RPMI8226 (cell line): Measurements from ENCODE around the gene CACNA2D1.
"Not testable (repeated sequence)": the region's sequence is repeated elsewhere in the genome, so short reads cannot be mapped to it uniquely, and the experiment has no call there.

Experiments
- DNase-seq: peaks from one replicate; pipeline ENCODE4 v3.0.0-alpha.2; 2015

The CACNA2D1 gene

DNA sequence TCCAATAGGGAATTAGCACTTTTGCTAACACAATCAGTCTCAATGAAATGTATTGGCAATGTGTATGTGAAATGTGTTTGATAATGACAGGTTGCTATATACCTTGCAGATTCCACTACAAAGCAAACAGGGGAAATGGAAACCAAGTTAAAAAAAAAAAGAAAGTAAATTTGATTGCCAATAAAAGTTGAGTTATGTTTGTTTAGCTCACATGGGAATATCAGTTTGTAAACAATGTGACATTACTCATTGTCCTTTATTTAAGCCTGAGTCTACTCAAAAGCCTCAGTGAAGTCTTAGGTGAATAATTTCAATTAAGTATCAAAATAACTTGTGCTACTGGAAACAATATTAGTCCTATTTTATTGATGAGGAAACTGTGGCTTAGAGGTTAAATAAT lies 285.2 kb downstream of the CACNA2D1 start:
- DNase-seq: no peak

DNA sequence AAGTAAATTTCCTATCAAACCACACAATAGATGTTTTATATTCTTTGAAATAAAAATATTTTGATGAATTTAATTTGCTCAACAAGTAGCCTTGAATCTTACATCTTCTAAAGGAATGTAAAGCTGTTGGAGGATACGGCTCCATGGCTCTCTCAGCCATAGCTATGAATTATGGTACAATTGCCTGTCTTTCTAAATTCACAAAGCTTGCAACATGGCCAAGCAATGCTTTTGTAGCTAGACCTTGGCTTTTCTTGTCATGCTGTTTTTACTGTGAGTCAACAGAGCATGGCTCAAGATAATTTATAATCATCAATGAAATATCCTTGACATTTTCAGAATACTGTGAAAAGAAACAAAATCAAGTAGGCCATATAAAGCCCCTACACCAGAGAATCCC lies 286.7 kb downstream of the CACNA2D1 start:
- DNase-seq: no peak

DNA sequence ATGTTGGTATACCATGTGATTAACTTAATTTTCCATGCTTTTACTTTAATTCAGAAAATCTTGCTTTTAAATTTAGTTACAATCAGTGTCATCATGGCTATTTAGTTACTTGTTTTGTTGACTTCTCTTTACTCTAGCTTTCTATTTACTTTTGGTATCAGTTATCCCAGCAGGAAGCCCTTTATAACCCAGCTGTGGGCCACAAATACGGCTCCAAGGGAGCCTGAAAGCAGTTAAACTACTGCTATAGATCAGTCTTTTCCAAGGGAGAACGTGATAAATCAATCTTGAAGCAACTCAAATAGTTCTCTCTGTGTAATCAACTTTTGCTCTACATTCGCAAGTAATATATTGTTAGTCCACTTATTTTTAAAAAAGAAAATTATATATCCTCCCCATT lies 287.4 kb downstream of the CACNA2D1 start:
- no peak for DNase-seq

DNA sequence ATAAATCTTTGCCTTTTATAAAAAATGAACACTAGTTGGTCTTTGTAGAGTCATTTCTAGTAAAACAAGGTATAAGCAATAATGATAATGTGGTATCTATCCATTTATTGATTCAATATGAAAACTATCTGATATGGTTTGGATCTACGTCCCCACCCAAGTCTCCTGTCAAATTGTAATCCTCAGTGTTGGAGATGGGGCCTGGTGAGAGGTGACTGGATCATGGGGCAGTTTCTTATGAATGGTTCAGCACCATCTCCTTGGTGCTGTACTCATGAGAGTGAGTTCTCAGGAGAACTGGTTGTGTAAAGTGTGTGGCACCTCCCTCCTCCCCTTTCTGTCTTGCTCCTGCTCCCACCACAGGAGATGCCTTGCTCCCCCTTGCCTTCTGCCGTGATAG lies 288.8 kb downstream of the CACNA2D1 start:
- no peak for DNase-seq

DNA sequence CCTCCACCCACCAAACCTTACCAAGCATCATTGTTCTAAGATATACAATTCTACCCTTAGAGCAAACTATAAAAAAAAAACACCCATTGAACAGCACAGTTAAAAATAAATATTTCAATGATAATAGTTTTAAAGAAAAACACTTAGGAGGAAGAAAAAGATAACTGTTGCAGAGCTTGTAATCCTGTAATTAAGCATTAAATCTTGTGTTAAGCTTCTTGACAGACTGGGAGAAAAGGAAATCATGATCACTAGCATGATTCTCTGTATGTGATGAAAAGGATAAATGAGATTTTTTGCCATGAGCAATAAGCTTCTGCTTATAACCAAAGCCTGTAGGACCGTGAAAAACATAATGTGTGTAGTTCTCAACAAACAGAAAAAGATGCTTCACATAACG lies 289.8 kb downstream of the CACNA2D1 start:
- DNase-seq: no peak

DNA sequence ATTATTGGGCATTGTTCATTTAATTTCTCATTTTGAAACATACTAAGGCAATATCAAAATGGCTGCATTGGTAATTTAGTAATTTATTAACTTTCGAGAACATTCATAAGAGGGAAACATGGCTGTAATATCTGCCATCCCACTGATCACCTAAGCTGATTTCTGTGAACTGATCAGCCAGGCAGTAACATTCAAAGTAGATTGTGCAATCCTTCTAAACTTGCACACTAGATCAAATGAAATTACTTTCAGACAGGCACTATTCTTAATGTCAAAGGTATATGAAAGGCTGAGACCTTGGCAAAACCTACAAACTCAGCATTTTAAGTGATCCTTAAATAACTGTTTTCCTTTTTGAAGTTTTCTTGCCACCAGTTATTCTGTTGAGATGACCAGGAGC lies 290.7 kb downstream of the CACNA2D1 start:
- no peak for DNase-seq

DNA sequence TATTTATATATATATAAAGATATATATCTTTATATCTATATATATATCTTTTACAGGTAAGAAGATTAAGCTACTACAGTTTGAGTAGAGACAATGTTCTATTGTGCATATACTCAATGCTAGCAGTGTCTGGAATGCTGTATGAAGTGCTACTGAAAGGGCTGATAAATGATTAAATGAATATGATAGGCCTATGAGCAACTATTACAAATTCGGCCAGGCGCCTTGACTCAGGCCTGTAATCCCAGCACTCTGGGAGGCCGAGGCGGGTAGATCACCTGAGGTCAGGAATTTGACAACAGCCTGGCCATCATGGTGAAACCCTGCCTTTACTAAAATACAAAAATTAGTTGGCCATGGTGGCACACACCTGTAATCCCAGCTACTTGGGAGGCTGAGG lies 297.1 kb downstream of the CACNA2D1 start:
- DNase-seq: no peak

DNA sequence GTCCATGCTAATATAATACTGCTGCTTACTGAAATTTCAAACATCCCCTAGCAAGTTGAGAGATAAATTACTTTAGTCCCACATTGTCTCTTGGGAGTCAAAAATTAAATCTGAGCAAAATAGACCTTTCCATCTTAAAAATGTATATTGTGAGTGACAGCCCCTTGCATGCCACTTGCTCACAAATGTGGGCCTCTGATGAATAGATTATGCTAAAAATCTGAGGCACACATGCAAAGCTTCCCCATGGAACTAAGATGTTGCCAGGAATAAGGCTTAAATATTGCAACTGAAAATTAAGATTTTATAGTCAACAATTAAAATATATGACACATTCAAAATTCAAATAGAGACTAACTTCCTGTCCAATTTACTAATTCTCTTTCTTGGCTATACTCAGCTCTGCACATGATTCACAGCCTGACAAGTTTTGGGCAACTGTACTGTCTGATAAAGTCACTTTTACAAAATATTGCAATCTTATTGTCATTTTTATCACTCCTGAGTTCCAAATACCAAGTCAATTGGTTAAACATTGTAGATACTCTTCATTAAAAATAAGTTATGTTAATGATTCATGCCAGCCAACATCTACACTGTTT lies 301.2 kb downstream of the CACNA2D1 start:
- DNase-seq: no peak

DNA sequence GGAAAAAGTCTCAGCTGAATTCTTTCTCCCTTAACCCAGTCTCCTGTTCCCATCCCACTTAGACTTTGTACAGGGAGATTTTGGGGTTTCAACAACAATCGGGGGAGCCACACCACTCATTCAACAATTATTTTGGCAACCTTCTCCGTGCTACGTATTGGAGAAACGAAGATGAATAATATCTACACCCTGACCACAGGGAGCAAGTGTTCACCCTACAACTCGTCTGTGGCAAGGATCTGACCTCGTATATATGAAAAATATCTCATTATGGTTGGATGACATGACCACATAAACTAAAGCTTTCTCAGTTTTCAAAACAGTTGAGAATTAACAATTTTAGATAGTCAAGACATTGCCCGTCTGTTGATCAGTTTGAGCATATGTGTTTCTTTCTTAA lies 302.1 kb downstream of the CACNA2D1 start:
- no peak for DNase-seq

DNA sequence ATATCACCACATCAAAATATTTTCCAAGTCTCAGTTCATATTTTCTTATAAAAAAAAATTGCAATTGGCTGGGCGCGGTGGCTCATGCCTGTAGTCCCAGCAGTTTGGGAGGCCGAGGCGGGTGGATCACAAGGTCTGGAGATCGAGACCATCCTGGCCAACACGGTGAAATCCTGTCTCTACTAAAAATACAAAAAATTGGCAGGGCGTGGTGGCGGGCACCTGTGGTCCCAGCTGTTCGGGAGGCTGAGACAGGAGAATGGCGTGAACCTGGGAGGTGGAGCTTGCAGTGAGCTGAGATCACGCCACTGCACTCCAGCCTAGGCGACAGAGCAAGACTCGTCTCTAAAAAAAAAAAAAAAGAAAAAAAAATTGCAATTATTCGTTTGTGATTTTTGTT lies 303.0 kb downstream of the CACNA2D1 start:
- not testable (repeated sequence) for DNase-seq

DNA sequence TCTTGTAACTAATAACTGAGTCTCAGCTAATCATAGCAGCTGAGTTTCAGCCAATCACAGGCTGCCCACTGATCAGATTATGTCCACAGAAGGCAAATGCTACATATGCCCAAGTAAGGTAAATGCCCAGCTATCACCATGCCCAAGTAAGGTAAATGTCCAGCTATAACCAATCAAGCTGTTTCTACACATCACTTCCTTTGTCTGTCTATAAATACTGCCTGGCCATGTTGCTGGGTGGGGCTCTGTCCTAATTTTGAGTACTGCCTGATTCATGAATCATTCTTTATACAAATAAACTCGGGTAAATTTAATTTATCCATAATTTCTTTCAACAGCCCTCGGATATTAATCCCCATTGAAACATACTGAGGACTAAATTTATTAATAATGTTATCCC lies 312.4 kb downstream of the CACNA2D1 start:
- no peak for DNase-seq

DNA sequence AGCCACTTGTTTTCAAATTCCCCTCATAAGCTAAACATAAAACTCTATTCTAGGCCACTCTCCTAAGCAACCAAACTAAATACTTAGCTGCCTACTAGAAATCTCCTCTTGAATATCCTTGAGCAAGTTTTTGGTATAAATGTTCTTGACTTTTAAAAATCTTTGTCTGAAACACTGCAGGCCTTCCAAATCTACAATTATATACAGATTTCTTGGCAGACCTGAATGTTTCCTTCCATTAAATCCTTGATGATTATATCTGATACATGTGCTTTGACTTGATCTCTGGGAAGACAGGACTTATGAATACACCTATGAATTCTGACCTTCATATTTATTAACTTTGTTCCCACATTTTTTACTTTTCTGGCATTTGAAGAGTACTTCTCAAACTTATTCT lies 314.5 kb downstream of the CACNA2D1 start:
- DNase-seq: no peak

DNA sequence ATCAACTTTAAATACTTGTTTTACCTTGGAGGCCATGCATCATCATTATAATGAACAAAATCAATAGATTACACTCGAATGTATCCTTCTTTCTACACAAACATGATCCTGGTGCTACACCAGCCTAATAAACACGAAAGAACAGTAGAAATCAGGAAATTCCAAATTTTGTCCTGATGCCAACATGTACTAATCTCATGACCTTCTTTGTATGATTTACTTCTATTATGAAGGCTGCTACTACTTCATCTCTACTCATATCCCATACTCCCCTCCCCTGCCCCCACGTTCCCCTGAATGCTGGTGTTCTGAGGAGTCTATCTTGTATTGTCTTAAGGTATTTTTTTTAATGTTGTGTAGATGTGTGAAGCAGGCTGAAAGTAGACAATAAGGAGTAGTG lies 315.0 kb downstream of the CACNA2D1 start:
- DNase-seq: no peak

DNA sequence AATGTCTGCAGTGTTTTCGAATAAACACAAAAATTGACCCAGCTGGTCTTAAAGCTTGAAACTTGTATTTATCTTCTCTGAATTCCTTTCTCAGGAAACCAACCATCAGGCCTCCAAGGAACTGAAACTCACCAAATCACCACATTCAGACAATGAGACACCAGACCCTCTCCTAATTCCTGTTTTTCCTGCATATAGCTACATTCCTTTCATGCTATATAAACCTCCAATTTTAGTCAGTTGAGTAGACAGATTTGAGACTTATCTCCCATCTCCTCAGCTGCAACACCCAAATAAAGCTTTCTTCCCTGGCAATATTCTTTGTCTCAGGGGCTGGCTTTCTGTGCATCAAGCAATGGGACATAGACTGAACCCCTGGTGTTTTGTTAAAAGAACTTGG lies 317.0 kb downstream of the CACNA2D1 start:
- DNase-seq: no peak

DNA sequence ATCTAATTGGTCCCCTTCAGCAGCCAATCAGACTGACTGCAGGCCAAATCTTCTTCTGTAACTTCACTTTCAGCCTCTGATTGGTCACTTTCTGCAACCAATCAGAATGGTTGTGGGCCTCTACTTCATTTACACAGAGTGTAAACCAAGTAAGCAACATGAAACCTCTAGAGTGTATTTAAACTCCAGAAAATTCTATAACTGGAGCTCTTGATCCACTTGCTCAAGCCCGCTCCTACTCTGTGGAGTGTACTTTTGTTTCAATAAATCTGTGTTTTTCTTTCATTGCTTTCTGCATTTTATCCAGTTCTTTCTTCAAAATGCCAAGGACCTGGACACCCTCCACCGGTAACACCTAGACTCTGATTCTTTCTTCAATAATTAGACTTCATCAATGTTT lies 319.1 kb downstream of the CACNA2D1 start:
- DNase-seq: no peak

DNA sequence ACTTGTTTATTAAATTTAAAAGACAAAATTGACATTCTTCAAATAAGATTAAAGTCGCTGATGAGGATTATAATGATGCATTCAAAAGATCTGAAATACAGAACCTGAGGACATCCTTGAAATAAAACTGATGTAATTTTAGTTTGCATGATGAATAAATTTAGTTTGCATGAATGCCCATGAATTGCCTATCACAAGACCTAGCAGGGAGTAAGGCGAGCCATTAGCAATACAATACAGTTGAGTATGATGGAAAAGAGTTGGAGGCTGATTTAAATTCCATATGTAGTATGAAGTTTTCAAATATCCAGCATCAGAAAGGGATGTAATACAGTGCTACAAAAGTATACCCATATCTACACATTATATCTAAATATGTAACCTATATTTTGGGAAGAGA lies 321.3 kb downstream of the CACNA2D1 start:
- DNase-seq: no peak

DNA sequence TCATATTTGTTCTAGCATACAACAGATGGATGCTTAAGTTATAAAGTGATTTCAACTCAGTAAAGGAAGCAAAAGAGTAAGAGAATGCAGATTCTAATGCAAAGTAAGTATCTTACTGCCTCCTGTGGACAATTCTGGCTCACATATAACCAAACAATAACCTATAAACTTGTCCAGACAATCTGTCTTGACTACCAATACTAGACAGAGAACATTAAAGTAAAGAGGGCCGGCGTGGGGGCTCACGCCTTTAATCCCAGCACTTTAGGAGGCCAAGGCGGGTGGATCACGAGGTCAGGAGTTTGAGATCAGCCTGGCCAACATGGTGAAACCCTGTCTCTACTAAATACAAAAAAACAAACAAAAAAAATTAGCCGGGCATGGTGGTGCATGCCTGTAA lies 329.3 kb downstream of the CACNA2D1 start:
- no peak for DNase-seq

DNA sequence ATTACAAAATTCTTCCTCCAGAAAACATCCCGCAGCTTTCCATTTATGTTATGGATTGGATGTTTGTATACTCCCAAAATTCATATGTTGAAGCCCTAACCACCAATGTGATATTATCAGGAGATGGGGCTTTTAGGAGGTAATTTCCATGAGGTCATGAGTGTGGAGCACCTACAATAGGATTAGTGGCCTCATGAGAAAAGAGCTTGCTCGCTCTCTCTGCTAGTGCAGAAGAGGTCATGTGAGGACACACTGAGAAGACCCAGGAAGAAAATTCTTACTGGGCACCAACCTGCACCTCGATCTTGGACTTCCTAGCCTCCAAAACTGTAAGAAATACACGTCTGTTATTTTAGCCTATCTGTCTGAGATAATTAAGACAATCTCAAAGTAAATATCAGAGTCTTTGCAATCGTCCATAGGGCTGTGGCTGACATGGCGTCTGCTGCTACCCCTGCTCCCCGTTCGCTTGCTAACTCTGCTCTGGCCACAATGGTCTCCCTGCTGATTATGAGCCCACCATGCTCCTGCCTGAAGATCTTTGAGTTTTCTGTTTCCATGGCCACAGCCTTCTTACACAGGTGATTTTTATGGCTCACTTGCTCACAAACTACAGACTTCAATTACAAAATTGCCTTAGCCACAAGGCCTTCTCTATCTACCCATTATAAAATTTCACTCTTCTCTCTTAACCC lies 333.3 kb downstream of the CACNA2D1 start:
- no peak for DNase-seq

DNA sequence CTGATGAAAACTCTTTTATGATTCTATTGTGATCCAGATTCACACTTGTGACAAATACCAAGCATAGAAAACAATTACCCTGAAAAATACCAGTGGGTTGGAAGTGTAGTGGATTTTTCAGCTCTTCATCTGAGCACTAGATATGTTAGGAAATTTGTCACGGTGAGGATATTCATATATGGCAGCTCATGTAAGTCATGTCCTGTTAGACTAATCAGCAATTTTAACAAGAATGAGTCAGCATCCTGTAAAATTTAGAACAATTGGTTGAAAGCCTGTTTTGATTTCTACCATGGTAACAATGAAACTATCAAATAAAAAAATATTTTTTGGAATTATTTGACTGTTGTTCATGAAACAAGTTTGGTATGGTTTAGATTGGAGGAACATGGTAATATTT lies 334.3 kb downstream of the CACNA2D1 start:
- no peak for DNase-seq

DNA sequence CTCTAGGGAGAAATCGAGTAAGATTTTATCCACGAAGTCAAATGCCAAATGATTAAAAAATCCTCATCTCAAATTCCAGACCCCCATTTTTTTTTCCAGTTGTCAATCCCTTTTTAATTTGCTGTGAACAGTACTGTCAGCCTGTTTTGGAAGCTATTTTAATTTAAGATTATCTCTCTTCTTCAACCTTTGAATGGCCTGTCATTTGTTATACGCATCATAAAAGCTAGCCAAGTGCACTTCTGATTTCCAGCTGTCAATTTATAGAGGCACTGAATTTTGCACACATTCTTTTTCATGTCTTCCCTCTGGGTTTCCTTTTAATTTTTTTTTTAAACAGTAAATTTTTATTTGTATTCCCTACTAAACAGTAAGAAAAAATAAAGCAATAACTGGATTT lies 337.4 kb downstream of the CACNA2D1 start:
- DNase-seq: no peak

DNA sequence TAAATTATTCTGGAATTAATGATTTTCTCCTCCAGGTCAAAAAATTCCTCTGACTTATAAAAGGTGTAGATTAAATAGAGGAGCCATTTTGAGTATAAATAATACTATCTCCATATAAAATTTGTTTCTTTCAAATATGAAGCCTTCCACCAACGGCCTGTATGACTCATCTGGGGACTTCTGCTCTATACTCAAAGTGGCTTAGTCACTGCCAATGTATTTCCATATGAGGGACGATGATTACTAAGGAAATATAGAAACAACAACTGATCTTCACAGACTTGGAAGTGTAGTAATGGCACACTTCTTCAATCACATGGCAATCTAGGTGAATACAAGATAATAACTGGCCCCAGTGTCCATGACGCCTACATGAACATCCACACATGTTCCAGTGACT lies 338.1 kb downstream of the CACNA2D1 start:
- DNase-seq: no peak

DNA sequence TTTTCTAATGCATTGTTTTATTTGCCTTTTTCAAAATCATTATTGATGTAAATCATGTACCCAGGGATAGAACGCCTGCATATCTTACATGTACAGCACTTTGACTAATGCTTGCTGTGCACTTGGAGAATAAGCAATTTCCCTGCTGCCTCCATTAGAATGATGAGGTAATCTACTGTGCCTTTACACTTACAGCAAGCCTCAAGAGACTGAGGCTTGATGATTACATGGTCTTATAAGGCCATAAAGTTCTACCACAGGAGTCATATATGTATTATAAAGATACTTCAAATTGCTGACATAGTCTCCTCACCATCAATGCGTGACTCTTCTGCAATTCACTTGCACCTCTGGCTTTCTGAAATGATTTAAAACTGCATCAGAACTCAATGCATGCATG lies 345.2 kb downstream of the CACNA2D1 start:
- no peak for DNase-seq

DNA sequence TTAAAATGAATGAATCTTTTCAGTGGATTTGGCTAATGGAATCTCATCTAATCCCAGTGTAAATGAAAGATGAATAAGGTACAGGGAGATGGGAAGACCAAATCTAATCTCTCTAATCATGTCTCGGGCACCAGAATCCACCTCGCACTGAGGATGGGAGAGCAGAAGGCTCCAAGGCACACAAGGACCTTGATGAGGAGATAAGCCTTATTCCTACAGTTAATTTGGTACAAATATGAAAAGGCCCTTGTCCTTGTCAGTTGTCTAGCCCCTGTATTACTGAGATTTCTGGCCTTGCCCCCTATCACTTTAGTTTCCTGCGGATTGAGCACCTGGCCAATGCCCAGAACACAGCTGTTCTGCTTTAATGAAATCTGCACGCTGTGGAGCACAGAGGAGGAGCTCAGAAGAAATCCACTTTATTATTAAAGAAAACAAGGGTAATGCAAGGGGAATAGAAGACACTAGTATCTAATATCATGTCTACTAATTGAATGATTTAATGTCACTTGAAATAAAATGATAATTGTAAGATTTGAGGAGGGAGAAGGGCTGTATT lies 352.4 kb downstream of the CACNA2D1 start:
- DNase-seq: no peak

DNA sequence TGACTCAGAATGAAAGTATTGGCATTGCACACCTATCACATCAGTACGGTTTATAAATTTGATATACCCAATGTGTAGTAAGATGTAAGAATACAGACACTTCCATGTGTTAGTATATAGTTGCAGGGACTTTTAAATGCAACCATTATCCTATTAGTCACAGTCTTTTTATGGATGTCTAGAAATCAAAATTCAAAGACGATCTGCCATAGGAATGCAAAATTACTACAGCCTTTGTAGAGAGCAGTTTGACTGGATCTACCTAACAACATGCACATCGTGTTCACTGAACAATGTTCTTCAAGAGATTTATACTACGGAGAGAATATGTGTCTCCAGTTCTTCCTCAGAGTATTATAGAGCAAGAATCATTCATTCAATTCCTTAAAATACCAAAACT lies 356.5 kb downstream of the CACNA2D1 start:
- DNase-seq: no peak

DNA sequence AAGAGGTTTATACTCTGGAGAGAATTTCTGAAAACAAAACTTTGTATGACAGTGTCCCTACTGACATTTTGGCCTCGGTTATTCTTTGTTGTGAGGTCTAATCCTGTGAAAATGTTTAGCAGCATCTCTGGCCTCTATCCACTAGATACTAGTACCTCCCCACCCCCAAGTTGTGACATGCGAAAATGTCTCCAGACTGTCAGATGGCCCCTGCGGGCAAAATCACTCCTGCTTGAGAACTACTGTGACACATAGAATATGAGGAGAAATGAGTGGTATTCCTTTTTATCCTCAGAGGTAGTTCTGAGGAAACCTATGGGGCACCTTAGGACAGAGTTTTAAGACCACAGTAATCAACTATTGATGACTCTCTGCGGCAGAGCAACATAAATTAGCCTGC lies 358.5 kb downstream of the CACNA2D1 start:
- DNase-seq: no peak
